HepG2 (cell line): ENCODE data around the gene QSOX2. TPM values are rescaled to one million over a fixed set of nuclear protein-coding genes. Genes with fewer than 3 reads are reported as not detected.

Experiments
- BHLHE40 ChIP-seq: IDR thresholded peaks from 2 replicates; pipeline ENCODE4 v1.6.1; 2011; ENCODE audit warnings: low read length, improper control_type of control experiment
- CERS6 ChIP-seq: sonication (generic); formaldehyde crosslinking; IDR thresholded peaks from 2 replicates; pipeline ENCODE4 v1.5.0; 2020; ENCODE audit warnings: missing genetic modification reagents
- FOSL2 ChIP-seq: sonication (generic); formaldehyde crosslinking; IDR thresholded peaks from 2 replicates; pipeline ENCODE4 v1.4.0; 2020; ENCODE audit warnings: missing genetic modification reagents
- KDM5B ChIP-seq: sonication (generic); formaldehyde crosslinking; IDR thresholded peaks from 2 replicates; pipeline ENCODE4 v1.4.0; 2020; ENCODE audit warnings: missing genetic modification reagents, mild to moderate bottlenecking, borderline replicate concordance
- KMT2B ChIP-seq: IDR thresholded peaks from 2 replicates; pipeline ENCODE4 v1.6.1; 2016; ENCODE audit warnings: missing genetic modification reagents, missing compliant biosample characterization
- NCOR1 ChIP-seq: fragments of 200-600 bp; sonication (generic); IDR thresholded peaks from 2 replicates; pipeline ENCODE4 v1.7.0; 2017; ENCODE audit warnings: antibody characterized with exemption, low read length, borderline replicate concordance
- PATZ1 ChIP-seq: sonication (generic); formaldehyde crosslinking; IDR thresholded peaks from 2 replicates; pipeline ENCODE4 v1.4.0; 2020; ENCODE audit warnings: missing genetic modification reagents
- SMAD1 ChIP-seq: sonication (generic); formaldehyde crosslinking; IDR thresholded peaks from 2 replicates; pipeline ENCODE4 v1.4.0; 2020; ENCODE audit warnings: missing genetic modification reagents, low read depth, mild to moderate bottlenecking, borderline replicate concordance
- SMC3 ChIP-seq: IDR thresholded peaks from 2 replicates; pipeline ENCODE4 v1.6.1; 2011; ENCODE audit warnings: low read length, improper control_type of control experiment
- SPEN ChIP-seq: sonication (generic); formaldehyde crosslinking; IDR thresholded peaks from 2 replicates; pipeline ENCODE4 v1.5.1; 2020; ENCODE audit warnings: low read depth, mild to moderate bottlenecking, missing genetic modification reagents
- TOE1 ChIP-seq: sonication (generic); formaldehyde crosslinking; IDR thresholded peaks from 2 replicates; pipeline ENCODE4 v1.4.0; 2020; ENCODE audit warnings: mild to moderate bottlenecking, missing genetic modification reagents
- TRIM24 ChIP-seq: sonication (generic); formaldehyde crosslinking; IDR thresholded peaks from 2 replicates; pipeline ENCODE4 v1.8.0; 2022; ENCODE audit warnings: mild to moderate bottlenecking, missing genetic modification reagents
- ZBTB46 ChIP-seq: sonication (generic); formaldehyde crosslinking; IDR thresholded peaks from 2 replicates; pipeline ENCODE4 v1.4.0; 2020; ENCODE audit warnings: mild to moderate bottlenecking, missing genetic modification reagents, borderline replicate concordance
- ZFP37 ChIP-seq: sonication (generic); formaldehyde crosslinking; IDR thresholded peaks from 2 replicates; pipeline ENCODE4 v1.4.0; 2020; ENCODE audit warnings: missing genetic modification reagents, borderline replicate concordance
- ZFY ChIP-seq: sonication (generic); formaldehyde crosslinking; IDR thresholded peaks from 2 replicates; pipeline ENCODE4 v1.4.0; 2020; ENCODE audit warnings: missing genetic modification reagents
- ZNF564 ChIP-seq: sonication (generic); formaldehyde crosslinking; IDR thresholded peaks from 2 replicates; pipeline ENCODE4 v1.8.1; 2023; ENCODE audit warnings: mild to moderate bottlenecking, missing genetic modification reagents
- ZNF770 ChIP-seq: sonication (generic); formaldehyde crosslinking; IDR thresholded peaks from 2 replicates; pipeline ENCODE4 v1.5.0; 2020; ENCODE audit warnings: mild to moderate bottlenecking, missing genetic modification reagents
- ZNF839 ChIP-seq: sonication (generic); formaldehyde crosslinking; IDR thresholded peaks from 2 replicates; pipeline ENCODE4 v1.4.0; 2020; ENCODE audit warnings: missing genetic modification reagents, mild to moderate bottlenecking, borderline replicate concordance
- ZNF883 ChIP-seq: sonication (generic); formaldehyde crosslinking; IDR thresholded peaks from 2 replicates; pipeline ENCODE4 v1.5.1; 2020; ENCODE audit warnings: mild to moderate bottlenecking, missing genetic modification reagents; ENCODE audit errors: not compliant biosample characterization
- ZSCAN12 ChIP-seq: sonication (generic); formaldehyde crosslinking; IDR thresholded peaks from 2 replicates; pipeline ENCODE4 v1.9.0; 2021; ENCODE audit warnings: mild to moderate bottlenecking, missing genetic modification reagents
- ZSCAN25 ChIP-seq: sonication (generic); formaldehyde crosslinking; IDR thresholded peaks from 2 replicates; pipeline ENCODE4 v1.8.0; 2022; ENCODE audit warnings: mild to moderate bottlenecking, missing genetic modification reagents
- polyA plus RNA-seq, 8 experiments: library from polyadenylated mRNA; depleted of rRNA in 3 of 8; stranded (reverse) in 7 of 8; unstranded in 1 of 8; fragments of >200 nt; fragmentation: Illumina TruSeq in 4 of 8; extraction: Trizol in 4 of 8; gene quantifications; 2 replicates each; pipeline versions ENCODE4 v1.2.1 to v1.2.3, GENCODE V29; 2011 to 2016; ENCODE audit warnings: low read depth in 4 of 8, missing spikeins in 1 of 8, mixed read lengths in 1 of 8; ENCODE audit not compliant: insufficient read depth in 1 of 8
- total RNA-seq, 5 experiments: library from RNA; depleted of rRNA; stranded (reverse); fragments of >200 nt; fragmentation: Illumina TruSeq; extraction: Trizol; gene quantifications; 2 replicates each; pipeline ENCODE4 v1.2.3, GENCODE V29; 2016; ENCODE audit warnings: low read depth in 1 of 5

The QSOX2 gene
- total and polyA plus RNA-seq, 2 of the 13 experiments (the other 11 are each of a cell fraction or from before 2014, with no cell fraction given): 27.1 to 42.1 TPM

- no peak for TF ChIP-seq ZNF564 (CRISPR knock-in tag)
- 0 out of 2 replicates have a peak, but pooled peaks have one; percentile 15 for TF ChIP-seq PATZ1 (CRISPR knock-in tag)
- TF ChIP-seq ZNF770 (CRISPR knock-in tag): no peak
- peak; percentile 41 for TF ChIP-seq BHLHE40
- TF ChIP-seq KMT2B: no peak
- TF ChIP-seq SMAD1 (CRISPR knock-in tag): peak; percentile 46; the same call in 1 of the 2 replicates
- 0 out of 2 replicates have a peak, but pooled peaks have one; percentile 31 for TF ChIP-seq SPEN (CRISPR knock-in tag)
- TF ChIP-seq ZSCAN25 (CRISPR knock-in tag): 0 out of 2 replicates have a peak, but pooled peaks have one; percentile 39
- TF ChIP-seq ZFP37 (CRISPR knock-in tag): no peak
- no peak for TF ChIP-seq TOE1
- no peak for TF ChIP-seq TRIM24 (CRISPR knock-in tag)
- TF ChIP-seq NCOR1: no peak
- TF ChIP-seq ZFY (CRISPR knock-in tag): 0 out of 2 replicates have a peak, but pooled peaks have one; percentile 18
- TF ChIP-seq ZBTB46 (CRISPR knock-in tag): no peak
- TF ChIP-seq SMC3: 0 out of 2 replicates have a peak, but pooled peaks have one; percentile 52
- peak; percentile 12 for TF ChIP-seq ZNF883
- no peak for TF ChIP-seq CERS6
- no peak for TF ChIP-seq ZSCAN12
- TF ChIP-seq FOSL2 (CRISPR knock-in tag): 0 out of 2 replicates have a peak, but pooled peaks have one; percentile 23
- TF ChIP-seq KDM5B: 0 out of 2 replicates have a peak, but pooled peaks have one; percentile 28
- TF ChIP-seq ZNF839 (CRISPR knock-in tag): 0 out of 2 replicates have a peak, but pooled peaks have one; percentile 46
Measured at GRCh38 chr9:136225748-136226679, 19.6 kb downstream of the QSOX2 start (continued).
